HepG2 (cell line): ENCODE measurements around the gene ZNF217. TPM values are rescaled to one million over a fixed set of nuclear protein-coding genes. Genes with fewer than 3 reads are reported as not detected.
A peak's percentile ranks its signal among the peaks of the same experiment; 100 is the strongest.

ENCODE experiments used
- AHR ChIP-seq: IDR thresholded peaks from 2 replicates; pipeline ENCODE4 v1.6.1; 2018; ENCODE audit warnings: missing genetic modification reagents, missing compliant biosample characterization
- HDAC2 ChIP-seq: sonication (generic); formaldehyde crosslinking; IDR thresholded peaks from 2 replicates; pipeline ENCODE4 v1.4.0; 2020; ENCODE audit warnings: missing genetic modification reagents
- MAFK ChIP-seq, 2 experiments: IDR thresholded peaks in 1 of 2; conservative IDR thresholded peaks in 1 of 2; 2 replicates each; pipeline ENCODE4 v1.6.1; 2011; ENCODE audit warnings: improper control_type of control experiment in 2 of 2, low read length in 2 of 2
- NFE2L1 ChIP-seq: sonication (generic); formaldehyde crosslinking; IDR thresholded peaks from 2 replicates; pipeline ENCODE4 v1.4.0; 2020; ENCODE audit warnings: missing genetic modification reagents, mild to moderate bottlenecking, borderline replicate concordance
- TEAD3 ChIP-seq: optimal IDR thresholded peaks from 2 replicates; pipeline ENCODE3; 2016; ENCODE audit warnings: borderline replicate concordance
- ZBTB7B ChIP-seq: sonication (generic); formaldehyde crosslinking; IDR thresholded peaks from 2 replicates; pipeline ENCODE4 v1.4.0; 2020; ENCODE audit warnings: missing genetic modification reagents
- ZFP62 ChIP-seq: sonication (generic); formaldehyde crosslinking; IDR thresholded peaks from 2 replicates; pipeline ENCODE4 v1.4.0; 2020; ENCODE audit warnings: missing genetic modification reagents
- ZNF3 ChIP-seq: IDR thresholded peaks from 2 replicates; pipeline ENCODE4 v1.7.0; 2017; ENCODE audit warnings: inconsistent platforms
- ZNF317 ChIP-seq: sonication (generic); formaldehyde crosslinking; IDR thresholded peaks from 2 replicates; pipeline ENCODE4 v1.5.0; 2020; ENCODE audit warnings: mild to moderate bottlenecking, missing genetic modification reagents
- ZNF318 ChIP-seq: sonication (generic); formaldehyde crosslinking; IDR thresholded peaks from 2 replicates; pipeline ENCODE4 v1.4.0; 2020; ENCODE audit warnings: mild to moderate bottlenecking, missing genetic modification reagents
- ZNF383 ChIP-seq: sonication (generic); formaldehyde crosslinking; IDR thresholded peaks from 2 replicates; pipeline ENCODE4 v1.4.0; 2020; ENCODE audit warnings: missing genetic modification reagents, mild to moderate bottlenecking, borderline replicate concordance
- ZNF724P ChIP-seq: sonication (generic); formaldehyde crosslinking; IDR thresholded peaks from 2 replicates; pipeline ENCODE4 v1.8.0; 2022; ENCODE audit warnings: missing genetic modification reagents, borderline replicate concordance
- ZNF83 ChIP-seq: sonication (generic); formaldehyde crosslinking; IDR thresholded peaks from 2 replicates; pipeline ENCODE4 v1.4.0; 2020; ENCODE audit warnings: missing genetic modification reagents, mild to moderate bottlenecking, borderline replicate concordance
- ZSCAN25 ChIP-seq: sonication (generic); formaldehyde crosslinking; IDR thresholded peaks from 2 replicates; pipeline ENCODE4 v1.8.0; 2022; ENCODE audit warnings: mild to moderate bottlenecking, missing genetic modification reagents
- polyA plus RNA-seq, 8 experiments: library from polyadenylated mRNA; depleted of rRNA in 3 of 8; stranded (reverse) in 7 of 8; unstranded in 1 of 8; fragments of >200 nt; fragmentation: Illumina TruSeq in 4 of 8; extraction: Trizol in 4 of 8; gene quantifications; 2 replicates each; pipeline versions ENCODE4 v1.2.1 to v1.2.3, GENCODE V29; 2011 to 2016; ENCODE audit warnings: low read depth in 4 of 8, missing spikeins in 1 of 8, mixed read lengths in 1 of 8; ENCODE audit not compliant: insufficient read depth in 1 of 8
- total RNA-seq, 5 experiments: library from RNA; depleted of rRNA; stranded (reverse); fragments of >200 nt; fragmentation: Illumina TruSeq; extraction: Trizol; gene quantifications; 2 replicates each; pipeline ENCODE4 v1.2.3, GENCODE V29; 2016; ENCODE audit warnings: low read depth in 1 of 5
- TF ChIP-seq, protein P1 (sequence below): sonication (generic); formaldehyde crosslinking; IDR thresholded peaks from 2 replicates; pipeline ENCODE4 v1.5.1; 2020; ENCODE audit warnings: missing genetic modification reagents, mild to moderate bottlenecking, borderline replicate concordance
- TF ChIP-seq, protein P2 (sequence below): sonication (generic); formaldehyde crosslinking; IDR thresholded peaks from 2 replicates; pipeline ENCODE4 v1.4.0; 2020; ENCODE audit warnings: missing genetic modification reagents; ENCODE audit errors: not compliant biosample characterization
- TF ChIP-seq, protein P3 (sequence below): sonication (generic); formaldehyde crosslinking; conservative IDR thresholded peaks from 2 replicates; pipeline ENCODE4 v1.8.0; 2022; ENCODE audit warnings: low read depth, missing genetic modification reagents

The ZNF217 gene
- total and polyA plus RNA-seq, 2 of the 13 experiments (the other 11 are each of a cell fraction or from before 2014, with no cell fraction given) = 22.3 to 29.8 TPM

GRCh38 chr20:53622247-53623133 lies 28.9 kb upstream of the ZNF217 start (continued):
- TF ChIP-seq ZNF383 (CRISPR knock-in tag) = no peak
- TF ChIP-seq, protein P1, sequence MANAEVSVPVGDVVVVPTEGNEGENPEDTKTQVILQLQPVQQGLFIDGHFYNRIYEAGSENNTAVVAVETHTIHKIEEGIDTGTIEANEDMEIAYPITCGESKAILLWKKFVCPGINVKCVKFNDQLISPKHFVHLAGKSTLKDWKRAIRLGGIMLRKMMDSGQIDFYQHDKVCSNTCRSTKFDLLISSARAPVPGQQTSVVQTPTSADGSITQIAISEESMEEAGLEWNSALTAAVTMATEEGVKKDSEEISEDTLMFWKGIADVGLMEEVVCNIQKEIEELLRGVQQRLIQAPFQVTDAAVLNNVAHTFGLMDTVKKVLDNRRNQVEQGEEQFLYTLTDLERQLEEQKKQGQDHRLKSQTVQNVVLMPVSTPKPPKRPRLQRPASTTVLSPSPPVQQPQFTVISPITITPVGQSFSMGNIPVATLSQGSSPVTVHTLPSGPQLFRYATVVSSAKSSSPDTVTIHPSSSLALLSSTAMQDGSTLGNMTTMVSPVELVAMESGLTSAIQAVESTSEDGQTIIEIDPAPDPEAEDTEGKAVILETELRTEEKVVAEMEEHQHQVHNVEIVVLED (CRISPR knock-in tag) = no peak
- TF ChIP-seq ZNF83 (CRISPR knock-in tag) = no peak
- TF ChIP-seq ZNF317 (CRISPR knock-in tag) = 0 out of 2 replicates have a peak, but pooled peaks have one; percentile 35
- no peak for TF ChIP-seq ZFP62 (CRISPR knock-in tag)
- peak; percentile 50 to 54; a peak in 2 of 4 replicates for TF ChIP-seq MAFK (conservative IDR thresholded peaks at IDR 0.05 in 1 of 2, IDR thresholded peaks at IDR 0.05 in 1 of 2; ENCODE audit: low read length in 2 of 2)
- no peak for TF ChIP-seq ZSCAN25 (CRISPR knock-in tag)
- TF ChIP-seq ZNF318 (CRISPR knock-in tag) = no peak
- TF ChIP-seq ZNF3 (CRISPR knock-in tag) = peak; percentile 77
- TF ChIP-seq, protein P2, sequence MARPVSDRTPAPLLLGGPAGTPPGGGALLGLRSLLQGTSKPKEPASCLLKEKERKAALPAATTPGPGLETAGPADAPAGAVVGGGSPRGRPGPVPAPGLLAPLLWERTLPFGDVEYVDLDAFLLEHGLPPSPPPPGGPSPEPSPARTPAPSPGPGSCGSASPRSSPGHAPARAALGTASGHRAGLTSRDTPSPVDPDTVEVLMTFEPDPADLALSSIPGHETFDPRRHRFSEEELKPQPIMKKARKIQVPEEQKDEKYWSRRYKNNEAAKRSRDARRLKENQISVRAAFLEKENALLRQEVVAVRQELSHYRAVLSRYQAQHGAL (CRISPR knock-in tag) = no peak
- peak; percentile 26 for TF ChIP-seq TEAD3 (CRISPR knock-in tag)
- no peak for TF ChIP-seq NFE2L1
- TF ChIP-seq ZNF724P (CRISPR knock-in tag) = no peak
- TF ChIP-seq HDAC2 (CRISPR knock-in tag) = peak; percentile 96
- TF ChIP-seq, protein P3, sequence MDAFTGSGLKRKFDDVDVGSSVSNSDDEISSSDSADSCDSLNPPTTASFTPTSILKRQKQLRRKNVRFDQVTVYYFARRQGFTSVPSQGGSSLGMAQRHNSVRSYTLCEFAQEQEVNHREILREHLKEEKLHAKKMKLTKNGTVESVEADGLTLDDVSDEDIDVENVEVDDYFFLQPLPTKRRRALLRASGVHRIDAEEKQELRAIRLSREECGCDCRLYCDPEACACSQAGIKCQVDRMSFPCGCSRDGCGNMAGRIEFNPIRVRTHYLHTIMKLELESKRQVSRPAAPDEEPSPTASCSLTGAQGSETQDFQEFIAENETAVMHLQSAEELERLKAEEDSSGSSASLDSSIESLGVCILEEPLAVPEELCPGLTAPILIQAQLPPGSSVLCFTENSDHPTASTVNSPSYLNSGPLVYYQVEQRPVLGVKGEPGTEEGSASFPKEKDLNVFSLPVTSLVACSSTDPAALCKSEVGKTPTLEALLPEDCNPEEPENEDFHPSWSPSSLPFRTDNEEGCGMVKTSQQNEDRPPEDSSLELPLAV (CRISPR knock-in tag) = no peak
- TF ChIP-seq ZBTB7B (CRISPR knock-in tag) = no peak
- no peak for TF ChIP-seq AHR (CRISPR knock-in tag)
